SKM-1 treated with dmso at 0.1 percent for 144 hours (cell line): ENCODE measurements around the gene COL9A3.

Source experiments
- DNase-seq: peaks from one replicate; lab custom pipeline; 2025; ENCODE audit not compliant: unreplicated experiment; lab: John Stamatoyannopoulos, UW

COL9A3 gene

DNA sequence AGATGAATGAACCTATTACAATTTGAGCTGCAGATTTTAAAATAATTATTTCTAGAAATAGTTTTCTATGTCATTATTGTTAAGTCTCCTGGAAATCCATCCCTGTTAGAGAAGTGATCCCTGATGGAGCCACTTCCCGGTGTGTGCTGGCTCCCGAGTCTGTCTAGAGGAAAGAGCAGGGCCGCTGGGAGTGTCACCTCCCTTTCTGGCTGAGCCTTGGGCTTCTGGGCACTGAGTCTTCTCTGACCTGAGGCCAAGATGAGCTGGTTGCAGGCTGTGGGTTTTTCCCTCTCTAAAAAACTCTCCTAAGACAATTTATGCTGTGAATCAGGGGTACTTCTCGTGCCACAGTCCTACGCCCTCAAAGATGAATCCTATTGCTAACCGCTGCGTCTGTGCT, 73.6 kb downstream of the COL9A3 start:
- DNase-seq = no peak
